SK-N-SH treated with all-trans-retinoic acid at 6 μM for 48 hours (cell line): ENCODE results near the gene SLC25A34.
A peak's percentile ranks its signal among the peaks of the same experiment; 100 is the strongest.

Source experiments
- ATAC-seq: fragments of 200-7000 bp; cut with Tn5 transposase; 3 replicates; pipeline ENCODE4 v1.9.1; 2020; ENCODE audit warnings: mild to moderate bottlenecking, moderate library complexity
- ARNTL ChIP-seq: fragments of 450-650 bp; formaldehyde crosslinking; IDR thresholded peaks from 2 replicates; pipeline ENCODE4 v1.5.0; 2020; ENCODE audit warnings: low read depth, mild to moderate bottlenecking, moderate library complexity, borderline replicate concordance
- BACH2 ChIP-seq: fragments of 250-450 bp; sonication (Bioruptor Pico); IDR thresholded peaks from 2 replicates; pipeline ENCODE4 v1.9.0; 2021; ENCODE audit warnings: mild to moderate bottlenecking, borderline replicate concordance
- CSDC2 ChIP-seq: fragments of 250-450 bp; sonication (Bioruptor Pico); IDR thresholded peaks from 2 replicates; pipeline ENCODE4 v1.5.0; 2020; ENCODE audit warnings: mild to moderate bottlenecking, moderate library complexity
- ESRRG ChIP-seq: fragments of 250-450 bp; sonication (Bioruptor Pico); IDR thresholded peaks from 2 replicates; pipeline ENCODE4 v1.6.1; 2021; ENCODE audit warnings: mild to moderate bottlenecking
- GLIS3 ChIP-seq: fragments of 250-450 bp; sonication (Bioruptor Pico); IDR thresholded peaks from 2 replicates; pipeline ENCODE4 v1.5.0; 2020; ENCODE audit warnings: mild to moderate bottlenecking, moderate library complexity
- ISL1 ChIP-seq: fragments of 250-450 bp; sonication (Bioruptor Pico); IDR thresholded peaks from 2 replicates; pipeline ENCODE4 v2.1.2; 2022; ENCODE audit warnings: mild to moderate bottlenecking, moderate library complexity
- OSR1 ChIP-seq: fragments of 250-450 bp; sonication (Bioruptor Pico); IDR thresholded peaks from 2 replicates; pipeline ENCODE4 v1.8.0; 2022; ENCODE audit warnings: moderate library complexity, mild to moderate bottlenecking, inconsistent platforms
- PPARA ChIP-seq: fragments of 250-450 bp; sonication (Bioruptor Pico); IDR thresholded peaks from 2 replicates; pipeline ENCODE4 v1.5.0; 2020; ENCODE audit warnings: mild to moderate bottlenecking, borderline replicate concordance
- RARB ChIP-seq: fragments of 250-450 bp; sonication (Bioruptor Pico); IDR thresholded peaks from 2 replicates; pipeline ENCODE4 v1.8.0; 2021; ENCODE audit warnings: mild to moderate bottlenecking, moderate library complexity
- SNAI2 ChIP-seq: fragments of 250-450 bp; sonication (Bioruptor Pico); IDR thresholded peaks from 2 replicates; pipeline ENCODE4 v1.5.0; 2020; ENCODE audit warnings: mild to moderate bottlenecking, moderate library complexity
- TCF4 ChIP-seq: fragments of 250-450 bp; sonication (Bioruptor Pico); IDR thresholded peaks from 2 replicates; pipeline ENCODE4 v1.8.0; 2021; ENCODE audit warnings: mild to moderate bottlenecking, moderate library complexity, borderline replicate concordance
- TOX ChIP-seq: fragments of 250-450 bp; sonication (Bioruptor Pico); IDR thresholded peaks from 2 replicates; pipeline ENCODE4 v1.8.0; 2021; ENCODE audit warnings: mild to moderate bottlenecking, moderate library complexity, borderline replicate concordance
- ZC3H10 ChIP-seq: fragments of 250-450 bp; sonication (Bioruptor Pico); IDR thresholded peaks from 2 replicates; pipeline ENCODE4 v1.5.1; 2021; ENCODE audit warnings: mild to moderate bottlenecking, moderate library complexity
- ZFP30 ChIP-seq: fragments of 450-650 bp; formaldehyde crosslinking; IDR thresholded peaks from 2 replicates; pipeline ENCODE4 v1.5.0; 2022; ENCODE audit warnings: mild to moderate bottlenecking, moderate library complexity
- ZNF565 ChIP-seq: fragments of 450-650 bp; formaldehyde crosslinking; conservative IDR thresholded peaks from 2 replicates; pipeline ENCODE4 v1.5.0; 2020; ENCODE audit warnings: low read depth, mild to moderate bottlenecking, moderate library complexity
- ZNF70 ChIP-seq: fragments of 450-650 bp; formaldehyde crosslinking; IDR thresholded peaks from 2 replicates; pipeline ENCODE4 v1.5.0; 2020; ENCODE audit warnings: mild to moderate bottlenecking, moderate library complexity
- ZNF8 ChIP-seq: fragments of 450-650 bp; formaldehyde crosslinking; IDR thresholded peaks from 2 replicates; pipeline ENCODE4 v1.5.0; 2020; ENCODE audit warnings: mild to moderate bottlenecking, moderate library complexity
- TF ChIP-seq, protein P1 (sequence below): fragments of 250-450 bp; sonication (Bioruptor Pico); IDR thresholded peaks from 2 replicates; pipeline ENCODE4 v1.8.0; 2021; ENCODE audit warnings: low read depth, mild to moderate bottlenecking, moderate library complexity, borderline replicate concordance
- TF ChIP-seq, protein P2 (sequence below): fragments of 250-450 bp; sonication (Bioruptor Pico); IDR thresholded peaks from 2 replicates; pipeline ENCODE4 v1.5.1; 2020; ENCODE audit warnings: low read depth, mild to moderate bottlenecking, moderate library complexity
- TF ChIP-seq, protein P3 (sequence below): fragments of 250-450 bp; sonication (Bioruptor Pico); IDR thresholded peaks from 2 replicates; pipeline ENCODE4 v1.5.1; 2021; ENCODE audit warnings: mild to moderate bottlenecking, moderate library complexity
- TF ChIP-seq, protein P4 (sequence below): fragments of 250-450 bp; sonication (Bioruptor Pico); IDR thresholded peaks from 2 replicates; pipeline ENCODE4 v1.5.0; 2020; ENCODE audit warnings: mild to moderate bottlenecking, moderate library complexity
- TF ChIP-seq, protein P5 (sequence below): fragments of 250-450 bp; sonication (Bioruptor Pico); IDR thresholded peaks from 2 replicates; pipeline ENCODE4 v1.8.0; 2020; ENCODE audit warnings: mild to moderate bottlenecking, moderate library complexity, borderline replicate concordance

SLC25A34 gene

DNA sequence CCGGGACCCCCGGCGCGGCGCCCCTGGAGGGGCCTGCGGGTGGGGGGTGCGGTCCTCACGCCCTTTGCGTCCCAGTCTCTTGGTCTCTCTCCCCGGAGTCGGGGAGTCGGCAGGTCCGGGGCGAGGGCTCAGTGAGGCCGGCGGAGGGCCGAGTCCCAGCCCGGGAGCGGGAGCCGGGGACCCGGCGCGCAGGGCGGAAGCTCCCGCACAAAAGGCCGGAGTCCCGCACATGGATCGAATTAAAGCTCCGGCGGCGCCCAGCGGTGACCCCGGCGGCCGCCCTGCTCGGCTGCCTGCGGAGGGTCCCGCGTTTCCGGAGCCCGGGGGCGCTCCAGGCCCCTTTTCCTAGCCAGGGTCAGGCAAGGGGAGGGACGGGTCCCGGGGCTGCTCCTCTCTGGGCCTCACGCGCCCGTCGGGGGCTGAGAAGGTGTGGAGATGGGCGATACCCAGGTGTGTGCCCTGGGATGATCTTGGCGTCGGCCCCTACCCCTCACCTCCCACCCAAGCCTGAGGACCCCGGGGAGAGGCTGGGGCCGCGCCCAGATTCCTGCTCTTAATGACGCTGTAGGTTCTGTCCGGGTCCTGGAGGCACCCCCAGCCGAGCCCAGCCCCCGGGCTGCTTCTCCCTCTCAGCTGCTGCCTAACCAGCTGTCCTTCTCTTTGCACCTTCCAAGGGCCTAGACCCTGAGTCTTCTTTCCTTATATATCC is 23.0 kb downstream of the SLC25A34 start:
- peak; percentile 35 for ATAC-seq
- no peak for TF ChIP-seq ZNF565

DNA sequence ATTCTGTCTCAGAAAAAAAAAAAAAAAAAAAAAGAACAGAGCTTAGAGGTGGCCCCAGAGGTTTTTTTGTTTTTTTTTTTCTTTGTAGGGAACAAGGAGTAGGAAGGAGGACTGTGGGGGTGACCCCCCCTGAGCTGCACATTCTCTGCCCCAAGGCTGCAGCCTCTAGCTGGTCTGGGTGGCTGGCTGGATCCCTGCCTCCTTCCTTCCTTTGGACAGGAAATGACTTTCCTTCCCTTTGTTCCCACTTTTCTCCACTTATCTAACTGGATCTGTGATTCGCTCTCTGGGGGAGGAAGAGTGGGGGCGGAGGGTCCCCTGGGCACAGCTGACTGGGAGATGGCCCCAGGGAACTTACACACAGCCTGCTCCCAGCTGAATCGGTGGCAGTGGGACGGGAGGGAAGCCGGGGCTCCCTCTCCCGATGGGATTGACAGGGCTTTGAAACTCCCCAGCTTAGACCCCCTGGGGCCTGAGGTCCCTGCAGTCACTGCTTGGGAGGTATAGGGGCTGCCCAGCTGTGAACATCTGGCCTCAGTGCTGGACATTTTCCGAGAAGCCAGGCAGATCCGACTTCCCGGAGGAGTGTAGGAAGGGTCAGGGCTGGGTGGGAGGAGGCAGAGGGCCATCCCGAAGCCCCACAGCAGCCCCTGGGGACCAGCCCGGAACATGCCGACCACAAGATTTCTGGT is 24.6 kb downstream of the SLC25A34 start:
- TF ChIP-seq SNAI2 (CRISPR knock-in tag), result no peak
- TF ChIP-seq TCF4 (CRISPR knock-in tag), result peak; percentile 16; the same call in 1 of the 2 replicates
- ATAC-seq, result peak; percentile 42

DNA sequence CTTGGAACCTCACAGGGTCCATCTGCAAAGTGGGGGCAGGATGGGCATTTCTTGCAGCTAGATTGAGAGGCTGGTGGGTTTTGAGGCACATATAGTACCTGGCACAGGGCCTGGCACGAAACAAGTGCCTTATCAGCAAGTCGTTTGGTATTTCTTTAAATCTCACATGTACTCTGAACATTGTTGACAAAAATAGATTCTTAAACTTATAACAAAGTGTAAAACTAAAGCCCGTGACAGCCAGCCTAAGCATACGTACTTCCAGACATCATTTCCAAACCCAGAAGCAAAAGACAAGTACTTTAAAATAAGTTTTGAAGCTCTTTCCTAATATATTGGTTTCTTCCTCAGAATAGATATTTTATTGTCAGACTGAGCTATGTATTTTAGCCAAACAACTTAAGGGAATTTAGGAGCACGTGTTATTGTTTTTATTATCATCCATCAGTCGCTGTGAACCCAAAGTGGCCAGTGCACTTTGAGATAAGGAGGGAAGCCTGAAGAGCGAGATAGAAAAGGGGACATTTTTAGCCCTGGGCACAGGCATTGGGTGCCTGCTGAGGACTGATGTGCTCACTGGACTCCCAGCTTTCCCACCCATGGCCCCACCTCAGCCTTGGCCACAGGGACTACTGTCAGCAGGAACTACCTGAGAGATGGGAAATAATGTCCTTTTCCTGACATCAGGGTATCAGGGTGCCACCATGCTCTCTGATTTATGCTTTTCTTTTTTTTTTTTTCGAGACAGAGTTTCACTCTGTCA is 25.5 kb downstream of the SLC25A34 start:
- no peak for ATAC-seq
- TF ChIP-seq, protein P1, sequence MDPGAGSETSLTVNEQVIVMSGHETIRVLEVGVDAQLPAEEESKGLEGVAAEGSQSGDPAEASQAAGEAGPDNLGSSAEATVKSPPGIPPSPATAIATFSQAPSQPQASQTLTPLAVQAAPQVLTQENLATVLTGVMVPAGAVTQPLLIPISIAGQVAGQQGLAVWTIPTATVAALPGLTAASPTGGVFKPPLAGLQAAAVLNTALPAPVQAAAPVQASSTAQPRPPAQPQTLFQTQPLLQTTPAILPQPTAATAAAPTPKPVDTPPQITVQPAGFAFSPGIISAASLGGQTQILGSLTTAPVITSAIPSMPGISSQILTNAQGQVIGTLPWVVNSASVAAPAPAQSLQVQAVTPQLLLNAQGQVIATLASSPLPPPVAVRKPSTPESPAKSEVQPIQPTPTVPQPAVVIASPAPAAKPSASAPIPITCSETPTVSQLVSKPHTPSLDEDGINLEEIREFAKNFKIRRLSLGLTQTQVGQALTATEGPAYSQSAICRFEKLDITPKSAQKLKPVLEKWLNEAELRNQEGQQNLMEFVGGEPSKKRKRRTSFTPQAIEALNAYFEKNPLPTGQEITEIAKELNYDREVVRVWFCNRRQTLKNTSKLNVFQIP (CRISPR knock-in tag), result no peak
- no peak for TF ChIP-seq ESRRG (CRISPR knock-in tag)
- TF ChIP-seq SNAI2 (CRISPR knock-in tag), result no peak
- TF ChIP-seq, protein P2, sequence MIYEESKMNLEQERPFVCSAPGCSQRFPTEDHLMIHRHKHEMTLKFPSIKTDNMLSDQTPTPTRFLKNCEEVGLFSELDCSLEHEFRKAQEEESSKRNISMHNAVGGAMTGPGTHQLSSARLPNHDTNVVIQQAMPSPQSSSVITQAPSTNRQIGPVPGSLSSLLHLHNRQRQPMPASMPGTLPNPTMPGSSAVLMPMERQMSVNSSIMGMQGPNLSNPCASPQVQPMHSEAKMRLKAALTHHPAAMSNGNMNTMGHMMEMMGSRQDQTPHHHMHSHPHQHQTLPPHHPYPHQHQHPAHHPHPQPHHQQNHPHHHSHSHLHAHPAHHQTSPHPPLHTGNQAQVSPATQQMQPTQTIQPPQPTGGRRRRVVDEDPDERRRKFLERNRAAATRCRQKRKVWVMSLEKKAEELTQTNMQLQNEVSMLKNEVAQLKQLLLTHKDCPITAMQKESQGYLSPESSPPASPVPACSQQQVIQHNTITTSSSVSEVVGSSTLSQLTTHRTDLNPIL, result no peak
- TF ChIP-seq TOX (CRISPR knock-in tag), result no peak
- TF ChIP-seq OSR1, result no peak

DNA sequence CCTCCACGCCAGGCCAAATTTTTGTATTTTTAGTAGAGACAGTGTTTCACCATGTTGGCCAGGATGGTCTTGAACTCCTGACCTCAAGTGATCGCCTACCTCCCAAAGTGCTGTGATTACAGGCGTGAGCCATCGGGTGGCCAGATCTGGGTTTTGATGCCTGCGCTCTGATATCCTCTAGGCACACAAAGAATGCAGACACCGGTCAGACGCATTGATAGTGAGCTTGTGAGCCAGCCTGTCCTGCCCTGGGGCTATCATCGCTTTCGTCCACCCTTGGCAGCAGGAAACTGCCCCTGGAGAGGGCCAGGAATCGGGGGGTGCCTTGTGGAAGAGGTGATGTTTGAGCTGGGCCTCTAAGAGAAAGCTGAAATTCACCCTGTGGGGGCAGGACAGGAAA is 26.5 kb downstream of the SLC25A34 start:
- TF ChIP-seq, protein P3, sequence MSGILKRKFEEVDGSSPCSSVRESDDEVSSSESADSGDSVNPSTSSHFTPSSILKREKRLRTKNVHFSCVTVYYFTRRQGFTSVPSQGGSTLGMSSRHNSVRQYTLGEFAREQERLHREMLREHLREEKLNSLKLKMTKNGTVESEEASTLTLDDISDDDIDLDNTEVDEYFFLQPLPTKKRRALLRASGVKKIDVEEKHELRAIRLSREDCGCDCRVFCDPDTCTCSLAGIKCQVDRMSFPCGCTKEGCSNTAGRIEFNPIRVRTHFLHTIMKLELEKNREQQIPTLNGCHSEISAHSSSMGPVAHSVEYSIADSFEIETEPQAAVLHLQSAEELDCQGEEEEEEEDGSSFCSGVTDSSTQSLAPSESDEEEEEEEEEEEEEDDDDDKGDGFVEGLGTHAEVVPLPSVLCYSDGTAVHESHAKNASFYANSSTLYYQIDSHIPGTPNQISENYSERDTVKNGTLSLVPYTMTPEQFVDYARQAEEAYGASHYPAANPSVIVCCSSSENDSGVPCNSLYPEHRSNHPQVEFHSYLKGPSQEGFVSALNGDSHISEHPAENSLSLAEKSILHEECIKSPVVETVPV, result no peak
- TF ChIP-seq ZC3H10, result no peak
- TF ChIP-seq, protein P4, sequence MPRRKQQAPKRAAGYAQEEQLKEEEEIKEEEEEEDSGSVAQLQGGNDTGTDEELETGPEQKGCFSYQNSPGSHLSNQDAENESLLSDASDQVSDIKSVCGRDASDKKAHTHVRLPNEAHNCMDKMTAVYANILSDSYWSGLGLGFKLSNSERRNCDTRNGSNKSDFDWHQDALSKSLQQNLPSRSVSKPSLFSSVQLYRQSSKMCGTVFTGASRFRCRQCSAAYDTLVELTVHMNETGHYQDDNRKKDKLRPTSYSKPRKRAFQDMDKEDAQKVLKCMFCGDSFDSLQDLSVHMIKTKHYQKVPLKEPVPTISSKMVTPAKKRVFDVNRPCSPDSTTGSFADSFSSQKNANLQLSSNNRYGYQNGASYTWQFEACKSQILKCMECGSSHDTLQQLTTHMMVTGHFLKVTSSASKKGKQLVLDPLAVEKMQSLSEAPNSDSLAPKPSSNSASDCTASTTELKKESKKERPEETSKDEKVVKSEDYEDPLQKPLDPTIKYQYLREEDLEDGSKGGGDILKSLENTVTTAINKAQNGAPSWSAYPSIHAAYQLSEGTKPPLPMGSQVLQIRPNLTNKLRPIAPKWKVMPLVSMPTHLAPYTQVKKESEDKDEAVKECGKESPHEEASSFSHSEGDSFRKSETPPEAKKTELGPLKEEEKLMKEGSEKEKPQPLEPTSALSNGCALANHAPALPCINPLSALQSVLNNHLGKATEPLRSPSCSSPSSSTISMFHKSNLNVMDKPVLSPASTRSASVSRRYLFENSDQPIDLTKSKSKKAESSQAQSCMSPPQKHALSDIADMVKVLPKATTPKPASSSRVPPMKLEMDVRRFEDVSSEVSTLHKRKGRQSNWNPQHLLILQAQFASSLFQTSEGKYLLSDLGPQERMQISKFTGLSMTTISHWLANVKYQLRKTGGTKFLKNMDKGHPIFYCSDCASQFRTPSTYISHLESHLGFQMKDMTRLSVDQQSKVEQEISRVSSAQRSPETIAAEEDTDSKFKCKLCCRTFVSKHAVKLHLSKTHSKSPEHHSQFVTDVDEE (CRISPR knock-in tag), result no peak
- no peak for TF ChIP-seq ZNF565
- TF ChIP-seq GLIS3 (CRISPR knock-in tag), result no peak
- TF ChIP-seq, protein P5, sequence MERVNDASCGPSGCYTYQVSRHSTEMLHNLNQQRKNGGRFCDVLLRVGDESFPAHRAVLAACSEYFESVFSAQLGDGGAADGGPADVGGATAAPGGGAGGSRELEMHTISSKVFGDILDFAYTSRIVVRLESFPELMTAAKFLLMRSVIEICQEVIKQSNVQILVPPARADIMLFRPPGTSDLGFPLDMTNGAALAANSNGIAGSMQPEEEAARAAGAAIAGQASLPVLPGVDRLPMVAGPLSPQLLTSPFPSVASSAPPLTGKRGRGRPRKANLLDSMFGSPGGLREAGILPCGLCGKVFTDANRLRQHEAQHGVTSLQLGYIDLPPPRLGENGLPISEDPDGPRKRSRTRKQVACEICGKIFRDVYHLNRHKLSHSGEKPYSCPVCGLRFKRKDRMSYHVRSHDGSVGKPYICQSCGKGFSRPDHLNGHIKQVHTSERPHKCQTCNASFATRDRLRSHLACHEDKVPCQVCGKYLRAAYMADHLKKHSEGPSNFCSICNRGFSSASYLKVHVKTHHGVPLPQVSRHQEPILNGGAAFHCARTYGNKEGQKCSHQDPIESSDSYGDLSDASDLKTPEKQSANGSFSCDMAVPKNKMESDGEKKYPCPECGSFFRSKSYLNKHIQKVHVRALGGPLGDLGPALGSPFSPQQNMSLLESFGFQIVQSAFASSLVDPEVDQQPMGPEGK (CRISPR knock-in tag), result no peak
- TF ChIP-seq ZNF70 (CRISPR knock-in tag), result no peak
- no peak for TF ChIP-seq ZFP30 (CRISPR knock-in tag)
- no peak for TF ChIP-seq CSDC2 (CRISPR knock-in tag)
- no peak for TF ChIP-seq RARB (CRISPR knock-in tag)
- no peak for TF ChIP-seq ARNTL
- TF ChIP-seq ZNF8, result no peak
- no peak for TF ChIP-seq PPARA
- TF ChIP-seq BACH2 (CRISPR knock-in tag), result no peak
- TF ChIP-seq SNAI2 (CRISPR knock-in tag), result no peak
- TF ChIP-seq OSR1, result no peak
- no peak for TF ChIP-seq ISL1 (CRISPR knock-in tag)
- TF ChIP-seq TCF4 (CRISPR knock-in tag), result no peak
- no peak for ATAC-seq
